HFFc6 (cell line): ENCODE results near the gene ADTRP. TPM values are rescaled to one million over a fixed set of nuclear protein-coding genes. Genes with fewer than 3 reads are reported as not detected.
A peak's percentile ranks its signal among the peaks of the same experiment; 100 is the strongest.

Experiments
- DNase-seq: peaks from one replicate; pipeline ENCODE4 v3.0.0-alpha.2; 2018
- H3K27ac Mint-ChIP-seq: 2 replicates; pipeline ENCODE4 v1.8.0; 2020; ENCODE audit warnings: mild to moderate bottlenecking, mixed read lengths
- H3K27me3 Mint-ChIP-seq: 2 replicates; pipeline ENCODE4 v1.8.0; 2021; ENCODE audit warnings: mild to moderate bottlenecking, moderate library complexity, mixed read lengths; ENCODE audit not compliant: insufficient read depth
- H3K36me3 Mint-ChIP-seq: 2 replicates; pipeline ENCODE4 v1.8.0; 2021; ENCODE audit warnings: low read depth, mixed read lengths
- H3K4me1 Mint-ChIP-seq: 2 replicates; pipeline ENCODE4 v1.8.0; 2020; ENCODE audit warnings: low read depth, mixed read lengths
- H3K4me3 Mint-ChIP-seq: 2 replicates; pipeline ENCODE4 v1.8.0; 2020; ENCODE audit warnings: mild to moderate bottlenecking, moderate library complexity, mixed read lengths
- H3K9me3 Mint-ChIP-seq: 2 replicates; pipeline ENCODE4 v1.8.0; 2020; ENCODE audit warnings: mild to moderate bottlenecking, mixed read lengths
- CTCF ChIP-seq: fragments of 200-600 bp; sonication (generic); IDR thresholded peaks from 2 replicates; pipeline ENCODE4 v1.5.0; 2021; ENCODE audit warnings: antibody characterized with exemption, mild to moderate bottlenecking
- total RNA-seq, 6 experiments: library from RNA; stranded (reverse); fragmentation: NEBNext Ultra II Directional; extraction: Animal tissue kit (Norgen Biotek cat#: 25700); gene quantifications; 2 replicates in 1 of 6; 3 replicates in 5 of 6; pipeline ENCODE4 v1.2.3, GENCODE V29; 2021

Gene ADTRP
- total RNA-seq, 6 experiments from 2014 or later, result 0.24 to 0.99 (median 0.84) TPM

DNA sequence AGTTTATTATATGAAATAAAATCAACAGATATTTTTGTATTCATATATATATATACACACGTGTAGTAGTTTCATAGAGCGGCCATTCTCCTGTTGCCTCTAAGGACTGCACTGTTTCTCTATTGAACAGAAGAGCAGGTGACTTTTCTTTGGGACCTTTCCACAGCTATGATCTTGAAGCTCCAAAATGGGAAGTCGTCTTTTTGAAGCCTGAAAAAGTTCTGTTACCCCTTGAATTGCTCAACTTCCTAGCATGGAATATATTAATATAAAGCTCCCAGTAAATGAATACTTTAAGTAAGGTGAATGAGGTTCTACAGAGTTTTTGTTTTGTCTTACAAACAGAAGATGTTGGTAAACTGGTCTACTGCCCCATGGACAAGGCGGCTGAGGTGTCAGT is 42.2 kb upstream of the ADTRP start:
- no peaks in the 10 kb centered on the region; the same call in 1 of the 2 replicates for H3K27me3 Mint-ChIP-seq
- H3K4me1 Mint-ChIP-seq, result peaks cover 12% of the 10 kb centered on the region
- no peak for DNase-seq
- no peaks in the 10 kb centered on the region for H3K36me3 Mint-ChIP-seq
- H3K4me3 Mint-ChIP-seq, result no peak overlapping the region
- H3K9me3 Mint-ChIP-seq, result no peaks in the 10 kb centered on the region; the same call in 1 of the 2 replicates
- TF ChIP-seq CTCF, result no peak
- H3K27ac Mint-ChIP-seq, result no peak overlapping the region

GRCh38 chr6:11819486-11819885 is 40.9 kb upstream of the ADTRP start:
- DNase-seq, result no peak
- Mint-ChIP-seq H3K9me3 (no peaks in the 10 kb centered on the region; the same call in 1 of the 2 replicates), H3K27me3 (no peaks in the 10 kb centered on the region; the same call in 1 of the 2 replicates), H3K4me3 (no peak overlapping the region), H3K27ac (no peak overlapping the region), H3K36me3 (no peaks in the 10 kb centered on the region), H3K4me1 (peaks cover 14% of the 10 kb centered on the region)
- no peak for TF ChIP-seq CTCF

GRCh38 chr6:11815231-11815630 is 36.6 kb upstream of the ADTRP start:
- Mint-ChIP-seq H3K4me3 (peak overlapping the region; percentile 3; the same call in 1 of the 2 replicates), H3K4me1 (peaks cover 21% of the 10 kb centered on the region), H3K36me3 (no peaks in the 10 kb centered on the region), H3K27ac (peak overlapping the region; percentile 34), H3K27me3 (peaks cover 3% of the 10 kb centered on the region; the same call in 1 of the 2 replicates), H3K9me3 (no peaks in the 10 kb centered on the region; the same call in 1 of the 2 replicates)
- DNase-seq, result peak; percentile 26
- no peak for TF ChIP-seq CTCF

- no peaks in the 10 kb centered on the region; the same call in 1 of the 2 replicates for H3K9me3 Mint-ChIP-seq
- peaks cover 3% of the 10 kb centered on the region; the same call in 1 of the 2 replicates for H3K27me3 Mint-ChIP-seq
- no peak for TF ChIP-seq CTCF
- peaks cover 25% of the 10 kb centered on the region for H3K4me1 Mint-ChIP-seq
- H3K27ac Mint-ChIP-seq, result 0 out of 2 replicates have a peak overlapping the region, but pooled peaks have one; percentile 34
- H3K36me3 Mint-ChIP-seq, result no peaks in the 10 kb centered on the region
- H3K4me3 Mint-ChIP-seq, result peak overlapping the region; percentile 3; the same call in 1 of the 2 replicates
- DNase-seq, result no peak
Measured at GRCh38 chr6:11814819-11815218, 36.2 kb upstream of the ADTRP start.

DNA sequence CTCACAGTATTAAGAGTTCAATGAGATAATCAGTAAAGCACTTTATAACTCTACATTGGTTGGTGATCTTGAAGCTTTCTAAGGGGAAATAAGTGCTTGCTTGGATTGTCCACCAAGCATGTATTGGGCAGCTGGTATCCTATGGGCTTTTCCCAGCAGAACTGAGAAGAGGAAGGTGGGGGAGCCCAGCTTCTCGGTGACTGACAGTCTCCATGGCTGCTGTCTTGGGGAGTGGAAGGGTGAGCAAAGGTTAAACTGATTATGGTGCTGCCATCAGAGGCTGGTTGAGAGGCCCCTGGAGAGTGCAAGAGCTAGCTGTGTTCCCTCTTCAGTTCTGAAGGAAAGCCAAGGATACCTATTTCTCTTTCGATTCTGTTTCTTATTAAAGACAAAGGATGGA is 35.5 kb upstream of the ADTRP start:
- TF ChIP-seq CTCF, result no peak
- DNase-seq, result no peak
- Mint-ChIP-seq H3K4me3 (no peak overlapping the region), H3K4me1 (peaks cover 32% of the 10 kb centered on the region), H3K27me3 (peaks cover 3% of the 10 kb centered on the region; the same call in 1 of the 2 replicates), H3K36me3 (no peaks in the 10 kb centered on the region), H3K9me3 (no peaks in the 10 kb centered on the region; the same call in 1 of the 2 replicates), H3K27ac (no peak overlapping the region)

- Mint-ChIP-seq H3K4me3 (no peak overlapping the region), H3K36me3 (no peaks in the 10 kb centered on the region), H3K9me3 (no peaks in the 10 kb centered on the region), H3K27me3 (peaks cover 3% of the 10 kb centered on the region; the same call in 1 of the 2 replicates), H3K4me1 (peaks cover 32% of the 10 kb centered on the region), H3K27ac (no peak overlapping the region)
- DNase-seq, result no peak
- no peak for TF ChIP-seq CTCF
Measured at GRCh38 chr6:11813606-11814005, 35.0 kb upstream of the ADTRP start.
